Liver (tissue), 9 donors: ENCODE results near the gene MBD3L2B. TPM values are rescaled to one million over a fixed set of nuclear protein-coding genes. Genes with fewer than 3 reads are reported as not detected.

Experiments used
- DNase-seq: peaks from one replicate; pipeline ENCODE4 v3.0.0-alpha.2; 2017; ENCODE audit warnings: low spot score
- H3K27ac ChIP-seq, 2 donors: one replicate each; pipeline ENCODE4 v1.7.0; 2013; ENCODE audit warnings: inconsistent platforms in 2 of 2, low read length in 2 of 2, control low read depth in 1 of 2, low read depth in 1 of 2, mild to moderate bottlenecking in 1 of 2
- H3K27me3 ChIP-seq, 4 donors: one replicate each; pipeline versions ENCODE4 v1.6.1 to v1.7.0; 2013; ENCODE audit warnings: low read length in 3 of 4, inconsistent platforms in 1 of 4, mild to moderate bottlenecking in 1 of 4, moderate library complexity in 1 of 4; ENCODE audit not compliant: control insufficient read depth in 4 of 4, insufficient read depth in 4 of 4
- H3K36me3 ChIP-seq, 4 donors: one replicate each; pipeline versions ENCODE4 v1.6.1 to v1.7.0; 2013; ENCODE audit warnings: low read length in 3 of 4, mild to moderate bottlenecking in 3 of 4, low read depth in 1 of 4, moderate library complexity in 1 of 4; ENCODE audit not compliant: control insufficient read depth in 4 of 4, insufficient read depth in 3 of 4
- H3K4me1 ChIP-seq, 4 donors: one replicate each; pipeline versions ENCODE4 v1.6.1 to v1.7.0; 2013; ENCODE audit warnings: low read length in 3 of 4, mild to moderate bottlenecking in 3 of 4, moderate library complexity in 1 of 4; ENCODE audit not compliant: control insufficient read depth in 4 of 4, insufficient read depth in 4 of 4
- H3K4me3 ChIP-seq, 3 donors: one replicate each; pipeline versions ENCODE4 v1.6.1 to v1.7.0; 2013; ENCODE audit warnings: low read length in 3 of 3, control low read depth in 1 of 3, low read depth in 1 of 3, mild to moderate bottlenecking in 1 of 3
- H3K9ac ChIP-seq, 2 donors: one replicate each; pipeline ENCODE4 v1.7.0; 2013; ENCODE audit warnings: low read length in 2 of 2, mild to moderate bottlenecking in 2 of 2, moderate library complexity in 2 of 2, control low read depth in 1 of 2, low read depth in 1 of 2
- H3K9me3 ChIP-seq, 4 donors: one replicate each; pipeline versions ENCODE4 v1.6.1 to v1.7.0; 2013; ENCODE audit warnings: low read length in 3 of 4; ENCODE audit not compliant: control insufficient read depth in 4 of 4
- ATF3 ChIP-seq: IDR thresholded peaks from 2 replicates; pipeline ENCODE4 v1.6.1; 2016; ENCODE audit warnings: antibody characterized with exemption
- CTCF ChIP-seq: fragments of 150-350 bp; IDR thresholded peaks from 2 replicates; pipeline ENCODE4 v1.5.1; 2017; ENCODE audit warnings: improper control_type of control experiment, low read depth, low read length; ENCODE audit not compliant: missing input control
- EGR1 ChIP-seq, 2 donors: IDR thresholded peaks; 2 replicates each; pipeline ENCODE4 v1.6.1; 2016 to 2018; ENCODE audit warnings: antibody characterized with exemption in 2 of 2, low read depth in 2 of 2
- FOXA1 ChIP-seq: IDR thresholded peaks from 2 replicates; pipeline ENCODE4 v1.6.1; 2016; ENCODE audit warnings: antibody characterized with exemption
- FOXA2 ChIP-seq: IDR thresholded peaks from 2 replicates; pipeline ENCODE4 v1.6.1; 2016; ENCODE audit warnings: antibody characterized with exemption
- HNF4A ChIP-seq, 2 donors: conservative IDR thresholded peaks; 2 replicates each; pipeline ENCODE4 v1.6.1; 2016; ENCODE audit warnings: antibody characterized with exemption in 2 of 2, mild to moderate bottlenecking in 2 of 2
- JUND ChIP-seq, 2 donors: IDR thresholded peaks; 2 replicates each; pipeline ENCODE4 v1.6.1; 2016; ENCODE audit warnings: antibody characterized with exemption in 2 of 2
- MAX ChIP-seq: IDR thresholded peaks from 2 replicates; pipeline ENCODE4 v1.6.1; 2016; ENCODE audit warnings: antibody characterized with exemption
- RAD21 ChIP-seq, 2 donors: IDR thresholded peaks; 2 replicates each; pipeline ENCODE4 v1.6.1; 2016; ENCODE audit warnings: antibody characterized with exemption in 2 of 2, mild to moderate bottlenecking in 2 of 2
- REST ChIP-seq: IDR thresholded peaks from 2 replicates; pipeline ENCODE4 v1.6.1; 2016; ENCODE audit warnings: antibody characterized with exemption, mild to moderate bottlenecking
- RXRA ChIP-seq, 2 donors: IDR thresholded peaks; 2 replicates each; pipeline ENCODE4 v1.6.1; 2017 to 2018; ENCODE audit warnings: antibody characterized with exemption in 2 of 2, mild to moderate bottlenecking in 1 of 2
- SP1 ChIP-seq: IDR thresholded peaks from 2 replicates; pipeline ENCODE4 v1.6.1; 2018; ENCODE audit warnings: antibody characterized with exemption, mild to moderate bottlenecking
- TAF1 ChIP-seq: conservative IDR thresholded peaks from 2 replicates; pipeline ENCODE4 v1.6.1; 2016; ENCODE audit warnings: antibody characterized with exemption, mild to moderate bottlenecking
- WGBS: extraction: QIAGEN DNeasy Blood & Tissue Kit; methylation state at CpG from one replicate; pipeline ENCODE4 v1.1.7; 2013; 5-methylcytosine and 5-hydroxymethylcytosine counted together
- polyA plus RNA-seq, 2 donors: library from polyadenylated mRNA; stranded (reverse) in 1 of 2; unstranded in 1 of 2; fragments of 200-250 nt in 1 of 2; fragments of >200 nt in 1 of 2; fragmentation: Nextera tagmentation in 1 of 2; extraction: Ambion mirVana in 1 of 2; gene quantifications; one replicate each; pipeline versions ENCODE4 v1.2.1 to v1.2.3, GENCODE V29; 2013 to 2015
- total RNA-seq, 2 donors: library from RNA; depleted of rRNA; stranded (reverse); fragments of >200 nt; gene quantifications; one replicate each; pipeline ENCODE4 v1.2.3, GENCODE V29; 2014
- donor health status: healthy.
- donor health status: healthy.
- donor health status: healthy.
- donor health status: healthy.
- donor health status: healthy.

Gene MBD3L2B
- total and polyA plus RNA-seq, 4 donors: not detected

- Histone ChIP-seq H3K9ac (no peak overlapping the region), H3K27me3 (no peaks in the 10 kb centered on the region), H3K36me3 (no peaks in the 10 kb centered on the region), H3K9me3 (no peaks in the 10 kb centered on the region), H3K4me3 (no peak overlapping the region), H3K27ac (no peak overlapping the region), H3K4me1 (no peaks in the 10 kb centered on the region)
- no peak for DNase-seq
- no peak for TF ChIP-seq RAD21 (IDR thresholded peaks at IDR 0.05)
- no peak for TF ChIP-seq JUND (IDR thresholded peaks at IDR 0.05)
- no peak for TF ChIP-seq ATF3
- TF ChIP-seq SP1: no peak
- no peak for TF ChIP-seq FOXA1
- TF ChIP-seq MAX: no peak
- TF ChIP-seq REST: no peak
- no peak for TF ChIP-seq EGR1 (IDR thresholded peaks at IDR 0.05; ENCODE audit: low read depth in 2 of 2)
- TF ChIP-seq TAF1: no peak
- TF ChIP-seq RXRA (IDR thresholded peaks at IDR 0.05): no peak
- no peak for TF ChIP-seq CTCF
- TF ChIP-seq FOXA2: no peak
- no peak for TF ChIP-seq HNF4A (conservative IDR thresholded peaks at IDR 0.05)
- WGBS: 82% methylated on average over 2 of the region's 2 CpGs
Observed at GRCh38 chr19:6969490-6969889, 51.7 kb downstream of the MBD3L2B start.

Other genes with a start within 250 kb of the MBD3L2B start
- 10 to 100 TPM in 1 of 2 donors, 1 to 10 TPM in 1; 6.3 to 13.3 TPM for gene VAV1, start 248.7 kb downstream of the MBD3L2B start, total RNA-seq
- 1 to 10 TPM in 1 of 2 donors, under 1 TPM in 1; 0.60 to 2.0 TPM for gene VAV1, start 248.7 kb downstream of the MBD3L2B start, polyA plus RNA-seq
- 10 to 100 TPM in 1 of 2 donors, 1 to 10 TPM in 1; 2.0 to 16.2 TPM for gene ADGRE1, start 133.9 kb downstream of the MBD3L2B start, total RNA-seq
- 1 to 10 TPM in 1 of 2 donors, under 1 TPM in 1; 0.39 to 1.5 TPM for gene ADGRE1, start 133.9 kb downstream of the MBD3L2B start, polyA plus RNA-seq
- not detected for gene MBD3L5, start 9.1 kb upstream of the MBD3L2B start, total RNA-seq
- not detected for gene MBD3L5, start 9.1 kb upstream of the MBD3L2B start, polyA plus RNA-seq
- not detected for gene MBD3L4, start 18.7 kb upstream of the MBD3L2B start, total RNA-seq
- not detected for gene MBD3L4, start 18.7 kb upstream of the MBD3L2B start, polyA plus RNA-seq
- not detected for gene MBD3L2, start 27.9 kb upstream of the MBD3L2B start, total RNA-seq
- gene MBD3L2, start 27.9 kb upstream of the MBD3L2B start, polyA plus RNA-seq: not detected
- not detected for gene MBD3L3, start 37.2 kb upstream of the MBD3L2B start, total RNA-seq
- gene MBD3L3, start 37.2 kb upstream of the MBD3L2B start, polyA plus RNA-seq: not detected
- gene ZNF557, start 48.3 kb upstream of the MBD3L2B start, total RNA-seq: 1 to 10 TPM; 5.4 to 6.0 TPM
- gene ZNF557, start 48.3 kb upstream of the MBD3L2B start, polyA plus RNA-seq: 1 to 10 TPM; 1.4 to 2.2 TPM